Peyer's patch (tissue), 4 donors: ENCODE data around the gene PLCH2.

Experiments used
- CTCF ChIP-seq, 6 experiments: fragments of 450-650 bp in 4 of 6; fragments of 200-600 bp in 2 of 6; sonication (generic) in 1 of 6; IDR thresholded peaks; one replicate each; pipeline ENCODE4 v1.5.1; 2017 to 2019; ENCODE audit warnings: antibody characterized with exemption in 6 of 6, mild to moderate bottlenecking in 3 of 6, moderate library complexity in 1 of 6
- POLR2A ChIP-seq, 2 donors: fragments of 450-650 bp; IDR thresholded peaks; one replicate each; pipeline ENCODE4 v1.5.1; 2017; ENCODE audit warnings: antibody characterized with exemption in 2 of 2, mild to moderate bottlenecking in 2 of 2, moderate library complexity in 2 of 2

- no peak for TF ChIP-seq CTCF (IDR thresholded peaks at IDR 0.05)
- TF ChIP-seq POLR2A (IDR thresholded peaks at IDR 0.05): no peak
Measured at GRCh38 chr1:2532485-2533160, 56.5 kb downstream of the PLCH2 start.
